NCI-H446 (cell line): ENCODE measurements around the gene MGMT.

Source experiments
- DNase-seq, 2 experiments: peaks; one replicate each; lab custom pipeline; 2025; lab: John Stamatoyannopoulos, UW

Gene MGMT

GRCh38 chr10:129455625-129456024, 11.4 kb upstream of the MGMT start:
- DNase-seq = no peak

GRCh38 chr10:129459762-129460539, 7.1 kb upstream of the MGMT start:
- no peak for DNase-seq

GRCh38 chr10:129462257-129462795, 4.7 kb upstream of the MGMT start:
- DNase-seq = no peak

- no peak for DNase-seq
These were observed 2.8 kb upstream of the MGMT start for GRCh38 chr10:129464251-129464650.

- DNase-seq = no peak
These were observed 992 bp upstream of the MGMT start for GRCh38 chr10:129465796-129466702.

- DNase-seq = no peak
These were observed 471 bp downstream of the MGMT start for GRCh38 chr10:129467359-129468064.

- no peak for DNase-seq
These were observed 1.1 kb downstream of the MGMT start for GRCh38 chr10:129468187-129468586.

GRCh38 chr10:129470103-129470851, 3.2 kb downstream of the MGMT start:
- DNase-seq = no peak

GRCh38 chr10:129471447-129472175, 4.6 kb downstream of the MGMT start:
- DNase-seq = no peak

- DNase-seq = no peak
These were observed 5.9 kb downstream of the MGMT start for GRCh38 chr10:129472696-129473555.

GRCh38 chr10:129474642-129475041, 7.6 kb downstream of the MGMT start:
- DNase-seq = no peak

GRCh38 chr10:129476431-129476830, 9.4 kb downstream of the MGMT start:
- DNase-seq = no peak

- no peak for DNase-seq
These were observed 10.0 kb downstream of the MGMT start for GRCh38 chr10:129477051-129477450.

- DNase-seq = no peak
These were observed 14.6 kb downstream of the MGMT start for GRCh38 chr10:129481641-129482040.

- no peak for DNase-seq
These were observed 16.5 kb downstream of the MGMT start for GRCh38 chr10:129483430-129484010.

- no peak for DNase-seq
These were observed 19.8 kb downstream of the MGMT start for GRCh38 chr10:129486805-129487204.

GRCh38 chr10:129491123-129491734, 24.2 kb downstream of the MGMT start:
- no peak for DNase-seq

GRCh38 chr10:129494176-129494575, 27.1 kb downstream of the MGMT start:
- DNase-seq = no peak

GRCh38 chr10:129494740-129495139, 27.7 kb downstream of the MGMT start:
- DNase-seq = no peak
